ENCODE results near the gene SLC16A5.
"Not testable (repeated sequence)": the region's sequence is repeated elsewhere in the genome, so short reads cannot be mapped to it uniquely, and the experiment has no call there.

The SLC16A5 gene

GRCh38 chr17:75087558-75088453 is at the start of gene SLC16A5:
Gene SLC16A5, plus strand, starts transcription at chr17:75087954. Its CDS starts 5,683 bp downstream, at chr17:75093637.
- no peak for DNase-seq

GRCh38 chr17:75039238-75039637 is 48.5 kb upstream of the SLC16A5 start:
- DNase-seq = no peak

- DNase-seq = no peak
Observed at GRCh38 chr17:75041656-75042280, 46.0 kb upstream of the SLC16A5 start.

- DNase-seq = not testable (repeated sequence)
Observed at GRCh38 chr17:75043789-75044188, 44.0 kb upstream of the SLC16A5 start.

GRCh38 chr17:75044716-75045115 is 43.0 kb upstream of the SLC16A5 start:
- DNase-seq = no peak

GRCh38 chr17:75045946-75046406 is 41.8 kb upstream of the SLC16A5 start:
- DNase-seq = not testable (repeated sequence)

- DNase-seq = peak; percentile 97
Observed at GRCh38 chr17:75046407-75047289, 41.1 kb upstream of the SLC16A5 start, which contains the start of the genes ATP5PD and KCTD2. Gene ATP5PD, minus strand, starts transcription at chr17:75046969. Its CDS starts 4,319 bp downstream, at chr17:75042650. Gene KCTD2, plus strand, starts transcription at chr17:75047225. Its CDS starts 26 bp downstream, at chr17:75047251.

GRCh38 chr17:75047398-75048098 is 40.2 kb upstream of the SLC16A5 start:
- DNase-seq = no peak

- no peak for DNase-seq
Observed at GRCh38 chr17:75048249-75048878, 39.4 kb upstream of the SLC16A5 start.

- DNase-seq = no peak
Observed at GRCh38 chr17:75049057-75049456, 38.7 kb upstream of the SLC16A5 start.

- no peak for DNase-seq
Observed at GRCh38 chr17:75049706-75050105, 38.0 kb upstream of the SLC16A5 start.

- DNase-seq = no peak
Observed at GRCh38 chr17:75051941-75052340, 35.8 kb upstream of the SLC16A5 start.

GRCh38 chr17:75059369-75060345 is 28.1 kb upstream of the SLC16A5 start:
- peak; percentile 21 for DNase-seq

GRCh38 chr17:75060434-75061054 is 27.2 kb upstream of the SLC16A5 start:
- DNase-seq = no peak

GRCh38 chr17:75061055-75061438 is 26.7 kb upstream of the SLC16A5 start:
- no peak for DNase-seq

- no peak for DNase-seq
Observed at GRCh38 chr17:75061618-75062017, 26.1 kb upstream of the SLC16A5 start.

GRCh38 chr17:75063201-75063600 is 24.6 kb upstream of the SLC16A5 start:
- DNase-seq = no peak

GRCh38 chr17:75063626-75064025 is 24.1 kb upstream of the SLC16A5 start:
- DNase-seq = no peak

- DNase-seq = no peak
Observed at GRCh38 chr17:75064040-75064439, 23.7 kb upstream of the SLC16A5 start.

- no peak for DNase-seq
Observed at GRCh38 chr17:75064460-75064859, 23.3 kb upstream of the SLC16A5 start.
